Keratinocyte (primary cell): ENCODE data around the gene SMG9. TPM values are rescaled to one million over a fixed set of nuclear protein-coding genes. Genes with fewer than 3 reads are reported as not detected.

Experiments used
- DNase-seq: peaks from one replicate; pipeline ENCODE4 v3.0.0-alpha.2; 2011; ENCODE audit warnings: low read depth, missing footprints, low spot score
- FAIRE-seq: peaks from 2 replicates; lab custom pipeline; 2011; peaks lifted over from hg19 to GRCh38; lab: Jason Lieb, UNC
- H2AFZ ChIP-seq: 2 replicates; pipeline ENCODE4 v1.6.0; 2012; ENCODE audit warnings: low read length, control low read depth, inconsistent platforms; ENCODE audit not compliant: control insufficient read depth
- H3K27ac ChIP-seq: 2 replicates; pipeline ENCODE4 v1.5.1; 2011; ENCODE audit warnings: low read length; ENCODE audit not compliant: control insufficient read depth, insufficient read depth
- H3K27me3 ChIP-seq: 3 replicates; pipeline ENCODE4 v1.6.0; 2011; ENCODE audit warnings: low read length; ENCODE audit not compliant: control insufficient read depth, insufficient read depth; ENCODE audit errors: extremely low read depth
- H3K36me3 ChIP-seq, 2 experiments: 2 replicates in 1 of 2; 3 replicates in 1 of 2; pipeline ENCODE4 v1.5.1; 2011; ENCODE audit warnings: low read length in 2 of 2, mild to moderate bottlenecking in 1 of 2; ENCODE audit not compliant: control insufficient read depth in 2 of 2, insufficient read depth in 2 of 2; ENCODE audit errors: extremely low read depth in 1 of 2
- H3K4me1 ChIP-seq: 3 replicates; pipeline ENCODE4 v1.5.1; 2011; ENCODE audit warnings: low read length; ENCODE audit not compliant: control insufficient read depth, insufficient read depth; ENCODE audit errors: extremely low read depth
- H3K4me2 ChIP-seq: 3 replicates; pipeline ENCODE4 v1.6.0; 2011; ENCODE audit warnings: low read depth, low read length; ENCODE audit not compliant: control insufficient read depth, insufficient read depth; ENCODE audit errors: extremely low read depth
- H3K4me3 ChIP-seq, 3 experiments: fragments of 200-600 bp in 1 of 3; sonication (generic) in 1 of 3; 2 replicates in 2 of 3; 3 replicates in 1 of 3; pipeline ENCODE4 v1.5.1; 2011 to 2016; ENCODE audit warnings: low read length in 3 of 3, mild to moderate bottlenecking in 3 of 3, control low read depth in 2 of 3, inconsistent platforms in 1 of 3, low read depth in 1 of 3, mixed read lengths in 1 of 3, mixed run types in 1 of 3, moderate library complexity in 1 of 3; ENCODE audit not compliant: control insufficient read depth in 2 of 3, insufficient read depth in 2 of 3; ENCODE audit errors: extremely low read depth in 1 of 3
- H3K79me2 ChIP-seq: 2 replicates; pipeline ENCODE4 v1.6.0; 2012; ENCODE audit warnings: low read length; ENCODE audit not compliant: control insufficient read depth, insufficient read depth
- H3K9ac ChIP-seq: 3 replicates; pipeline ENCODE4 v1.6.0; 2011; ENCODE audit warnings: low read length; ENCODE audit not compliant: control insufficient read depth, insufficient read depth; ENCODE audit errors: extremely low read depth
- H3K9me1 ChIP-seq: 3 replicates; pipeline ENCODE4 v1.6.0; 2011; ENCODE audit warnings: low read length; ENCODE audit not compliant: control insufficient read depth, insufficient read depth; ENCODE audit errors: extremely low read depth
- H3K9me3 ChIP-seq: 2 replicates; pipeline ENCODE4 v1.5.1; 2012; ENCODE audit warnings: low read depth, low read length; ENCODE audit not compliant: control insufficient read depth
- H4K20me1 ChIP-seq: 3 replicates; pipeline ENCODE4 v1.6.0; 2011; ENCODE audit warnings: low read length; ENCODE audit not compliant: control insufficient read depth, insufficient read depth; ENCODE audit errors: extremely low read depth
- EZH2 ChIP-seq: IDR thresholded peaks from one replicate; pipeline ENCODE4 v1.6.1; 2012; ENCODE audit warnings: inconsistent platforms, mild to moderate bottlenecking, low read length, moderate library complexity
- dilution Hi-C: fragments of 300-500 bp; cut with MboI; formaldehyde crosslinking; loops from one replicate; pipeline ENCODE4 v1.7.0; 2020; ENCODE audit warnings: low sequenced_read_pairs; ENCODE audit not compliant: extremely low pct_ligation_motif_present
- polyA plus RNA-seq, 5 experiments: library from polyadenylated mRNA; depleted of rRNA in 3 of 5; stranded (reverse) in 3 of 5; stranded (forward) in 1 of 5; unstranded in 1 of 5; fragments of >200 nt; gene quantifications; 1 replicate in 1 of 5; 2 replicates in 3 of 5; 3 replicates in 1 of 5; pipeline versions ENCODE4 v1.2.1 to v1.2.3, GENCODE V29; 2011 to 2012; ENCODE audit warnings: missing spikeins in 2 of 5, low read depth in 1 of 5, low replicate concordance in 1 of 5
- TF ChIP-seq, protein P1 (sequence below), 3 experiments: IDR thresholded peaks in 1 of 3; conservative IDR thresholded peaks in 1 of 3; optimal IDR thresholded peaks in 1 of 3; 2 replicates in 2 of 3; 3 replicates in 1 of 3; pipeline versions ENCODE3 to v1.5.1; 2011; ENCODE audit warnings: low read length in 3 of 3, mild to moderate bottlenecking in 3 of 3, moderate library complexity in 2 of 3, control low read depth in 1 of 3, inconsistent platforms in 1 of 3; ENCODE audit not compliant: insufficient read depth in 2 of 3; ENCODE audit errors: extremely low read depth in 1 of 3

SMG9 gene
- polyA plus RNA-seq, 1 donor (not counting 4 experiments of a cell fraction or from before 2014, with no cell fraction given) = 15.6 TPM

- H2AFZ ChIP-seq = no peak overlapping the region
- no peak overlapping the region for H3K4me3 ChIP-seq
- no peak for FAIRE-seq
- DNase-seq = no peak
- H3K9me1 ChIP-seq = no peaks in the 10 kb centered on the region
- no peaks in the 10 kb centered on the region for H3K79me2 ChIP-seq
- TF ChIP-seq EZH2 = no peak
- TF ChIP-seq, protein P1, sequence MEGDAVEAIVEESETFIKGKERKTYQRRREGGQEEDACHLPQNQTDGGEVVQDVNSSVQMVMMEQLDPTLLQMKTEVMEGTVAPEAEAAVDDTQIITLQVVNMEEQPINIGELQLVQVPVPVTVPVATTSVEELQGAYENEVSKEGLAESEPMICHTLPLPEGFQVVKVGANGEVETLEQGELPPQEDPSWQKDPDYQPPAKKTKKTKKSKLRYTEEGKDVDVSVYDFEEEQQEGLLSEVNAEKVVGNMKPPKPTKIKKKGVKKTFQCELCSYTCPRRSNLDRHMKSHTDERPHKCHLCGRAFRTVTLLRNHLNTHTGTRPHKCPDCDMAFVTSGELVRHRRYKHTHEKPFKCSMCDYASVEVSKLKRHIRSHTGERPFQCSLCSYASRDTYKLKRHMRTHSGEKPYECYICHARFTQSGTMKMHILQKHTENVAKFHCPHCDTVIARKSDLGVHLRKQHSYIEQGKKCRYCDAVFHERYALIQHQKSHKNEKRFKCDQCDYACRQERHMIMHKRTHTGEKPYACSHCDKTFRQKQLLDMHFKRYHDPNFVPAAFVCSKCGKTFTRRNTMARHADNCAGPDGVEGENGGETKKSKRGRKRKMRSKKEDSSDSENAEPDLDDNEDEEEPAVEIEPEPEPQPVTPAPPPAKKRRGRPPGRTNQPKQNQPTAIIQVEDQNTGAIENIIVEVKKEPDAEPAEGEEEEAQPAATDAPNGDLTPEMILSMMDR (optimal IDR thresholded peaks at IDR 0.05 in 1 of 3, IDR thresholded peaks at IDR 0.05 in 1 of 3, conservative IDR thresholded peaks at IDR 0.05 in 1 of 3; ENCODE audit: extremely low read depth in 1 of 3, insufficient read depth in 2 of 3, low read length in 3 of 3) = no peak
- no peaks in the 10 kb centered on the region for H3K4me1 ChIP-seq
- no peak overlapping the region for H3K4me2 ChIP-seq
- H4K20me1 ChIP-seq = no peaks in the 10 kb centered on the region
- H3K36me3 ChIP-seq = no peaks in the 10 kb centered on the region
- H3K9ac ChIP-seq = no peak overlapping the region
- dilution Hi-C loops = no loop called here
- no peak overlapping the region for H3K27ac ChIP-seq
- H3K27me3 ChIP-seq = no peaks in the 10 kb centered on the region
- peaks cover 3% of the 10 kb centered on the region for H3K9me3 ChIP-seq
These were observed 46.0 kb downstream of the SMG9 start for GRCh38 chr19:43708716-43709115.

DNA sequence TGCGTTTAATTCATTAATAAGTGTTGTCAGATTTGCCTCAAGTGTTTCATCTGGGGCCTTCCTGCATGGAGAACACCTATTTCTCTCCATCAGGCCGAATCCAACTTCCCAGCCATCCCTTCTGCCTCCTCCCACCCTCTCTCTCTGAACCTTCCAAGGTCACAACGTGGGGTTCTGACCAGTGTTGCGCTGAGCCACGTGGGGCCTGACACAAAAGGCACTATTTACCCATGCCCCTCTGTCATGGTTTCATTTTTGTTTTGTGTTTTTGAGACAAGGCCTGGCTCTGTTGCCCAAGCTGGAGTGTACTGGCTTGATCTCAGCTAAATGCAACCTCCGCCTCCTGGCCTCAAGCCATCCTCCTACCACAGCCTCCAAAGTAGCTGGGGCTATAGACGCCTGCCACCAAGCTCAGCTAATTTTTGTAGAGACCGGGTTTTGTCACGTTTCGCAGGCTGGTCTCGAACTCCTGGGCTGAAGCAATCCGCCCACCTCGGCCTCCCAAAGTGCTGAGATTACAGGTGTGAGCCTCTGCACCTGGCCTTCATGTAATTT, 47.5 kb downstream of the SMG9 start:
- FAIRE-seq = no peak
- Histone ChIP-seq H3K9ac (no peak overlapping the region), H3K36me3 (no peaks in the 10 kb centered on the region), H3K27ac (no peak overlapping the region), H3K4me3 (no peak overlapping the region), H3K4me2 (no peak overlapping the region), H3K79me2 (no peaks in the 10 kb centered on the region), H3K27me3 (no peaks in the 10 kb centered on the region), H4K20me1 (no peaks in the 10 kb centered on the region), H3K9me1 (no peaks in the 10 kb centered on the region), H3K9me3 (peaks cover 3% of the 10 kb centered on the region), H2AFZ (no peak overlapping the region), H3K4me1 (no peaks in the 10 kb centered on the region)
- dilution Hi-C loops = no loop called here
- no peak for DNase-seq
- TF ChIP-seq, protein P1 (optimal IDR thresholded peaks at IDR 0.05 in 1 of 3, IDR thresholded peaks at IDR 0.05 in 1 of 3, conservative IDR thresholded peaks at IDR 0.05 in 1 of 3; ENCODE audit: extremely low read depth in 1 of 3, insufficient read depth in 2 of 3, low read length in 3 of 3) = no peak
- no peak for TF ChIP-seq EZH2
